HCT116 (cell line): ENCODE data around the gene C1GALT1C1L.
A peak's percentile ranks its signal among the peaks of the same experiment; 100 is the strongest.

ENCODE experiments used
- ATF3 ChIP-seq: IDR thresholded peaks from 2 replicates; pipeline ENCODE4 v1.6.1; 2012
- CTCF ChIP-seq, 3 experiments: fragments of 200-600 bp in 1 of 3; sonication (generic) in 1 of 3; IDR thresholded peaks in 2 of 3; conservative IDR thresholded peaks in 1 of 3; 2 replicates each; pipeline ENCODE4 v1.5.1; 2012 to 2017; ENCODE audit warnings: low read depth in 2 of 3, low read length in 2 of 3, antibody characterized with exemption in 1 of 3, borderline replicate concordance in 1 of 3, control low read depth in 1 of 3, mild to moderate bottlenecking in 1 of 3, mixed read lengths in 1 of 3, mixed run types in 1 of 3, moderate library complexity in 1 of 3; ENCODE audit not compliant: insufficient read depth in 1 of 3
- ELF1 ChIP-seq: IDR thresholded peaks from 2 replicates; pipeline ENCODE4 v1.6.1; 2012; ENCODE audit warnings: low read depth, borderline replicate concordance
- EZH2 ChIP-seq: fragments of 200-600 bp; sonication (generic); IDR thresholded peaks from 2 replicates; pipeline ENCODE4 v1.6.1; 2017; ENCODE audit warnings: antibody characterized with exemption, mixed run types
- POLR2A ChIP-seq: IDR thresholded peaks from 2 replicates; pipeline ENCODE4 v1.7.0; 2011; ENCODE audit warnings: borderline replicate concordance; ENCODE audit not compliant: insufficient read depth, insufficient read length; ENCODE audit errors: extremely low read depth
- POLR2AphosphoS5 ChIP-seq: IDR thresholded peaks from 2 replicates; pipeline ENCODE4 v1.6.1; 2011; ENCODE audit warnings: mild to moderate bottlenecking, low read depth, low read length, moderate library complexity
- RAD21 ChIP-seq: IDR thresholded peaks from 2 replicates; pipeline ENCODE4 v1.6.1; 2012; ENCODE audit warnings: low read depth, mild to moderate bottlenecking
- REST ChIP-seq: IDR thresholded peaks from 2 replicates; pipeline ENCODE4 v1.6.1; 2012; ENCODE audit warnings: low read depth
- SP1 ChIP-seq: IDR thresholded peaks from 2 replicates; pipeline ENCODE4 v1.6.1; 2012; ENCODE audit warnings: low read depth
- YY1 ChIP-seq: IDR thresholded peaks from 2 replicates; pipeline ENCODE4 v1.6.1; 2011; ENCODE audit warnings: low read length, low read depth, moderate library complexity, mild to moderate bottlenecking; ENCODE audit not compliant: insufficient replicate concordance; ENCODE audit errors: extremely low read depth
- ZFX ChIP-seq: fragments of 450-650 bp; IDR thresholded peaks from 2 replicates; pipeline ENCODE4 v1.6.1; 2017
- ZNF274 ChIP-seq: fragments of 200-500 bp; sonication (Bioruptor generic); IDR thresholded peaks from 2 replicates; pipeline ENCODE4 v1.6.1; 2014; ENCODE audit warnings: mild to moderate bottlenecking, low read depth, low read length, inconsistent platforms

GRCh38 chr2:43657241-43657640, 19.0 kb downstream of the C1GALT1C1L start:
- no peak for TF ChIP-seq ATF3
- TF ChIP-seq CTCF (IDR thresholded peaks at IDR 0.05 in 2 of 3, conservative IDR thresholded peaks at IDR 0.05 in 1 of 3; ENCODE audit: borderline replicate concordance in 1 of 3, insufficient read depth in 1 of 3, low read depth in 2 of 3, low read length in 2 of 3): no peak
- TF ChIP-seq EZH2: no peak
- peak; percentile 7; the same call in 1 of the 2 replicates for TF ChIP-seq REST
- no peak for TF ChIP-seq RAD21
- no peak for TF ChIP-seq POLR2AphosphoS5
- no peak for TF ChIP-seq POLR2A
- TF ChIP-seq YY1: no peak
- no peak for TF ChIP-seq ZFX
- no peak for TF ChIP-seq SP1
- TF ChIP-seq ELF1: no peak
- no peak for TF ChIP-seq ZNF274
